ENCODE data around the gene RPRD2.

DNA sequence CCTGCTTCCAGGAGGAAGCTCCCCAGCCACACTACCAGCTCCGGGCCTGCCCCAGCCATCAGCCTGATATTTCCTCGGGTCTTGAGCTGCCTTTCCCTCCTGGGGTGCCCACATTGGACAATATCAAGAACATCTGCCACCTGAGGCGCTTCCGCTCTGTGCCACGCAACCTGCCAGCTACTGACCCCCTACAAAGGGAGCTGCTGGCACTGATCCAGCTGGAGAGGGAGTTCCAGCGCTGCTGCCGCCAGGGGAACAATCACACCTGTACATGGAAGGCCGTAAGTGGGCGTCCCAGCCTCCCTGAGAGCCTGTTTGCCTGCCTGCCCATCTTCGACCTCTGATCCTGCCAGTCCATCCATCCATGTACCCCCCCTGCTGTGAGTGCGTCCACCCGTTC, 147.6 kb downstream of the RPRD2 start:
- TF ChIP-seq, protein P1, sequence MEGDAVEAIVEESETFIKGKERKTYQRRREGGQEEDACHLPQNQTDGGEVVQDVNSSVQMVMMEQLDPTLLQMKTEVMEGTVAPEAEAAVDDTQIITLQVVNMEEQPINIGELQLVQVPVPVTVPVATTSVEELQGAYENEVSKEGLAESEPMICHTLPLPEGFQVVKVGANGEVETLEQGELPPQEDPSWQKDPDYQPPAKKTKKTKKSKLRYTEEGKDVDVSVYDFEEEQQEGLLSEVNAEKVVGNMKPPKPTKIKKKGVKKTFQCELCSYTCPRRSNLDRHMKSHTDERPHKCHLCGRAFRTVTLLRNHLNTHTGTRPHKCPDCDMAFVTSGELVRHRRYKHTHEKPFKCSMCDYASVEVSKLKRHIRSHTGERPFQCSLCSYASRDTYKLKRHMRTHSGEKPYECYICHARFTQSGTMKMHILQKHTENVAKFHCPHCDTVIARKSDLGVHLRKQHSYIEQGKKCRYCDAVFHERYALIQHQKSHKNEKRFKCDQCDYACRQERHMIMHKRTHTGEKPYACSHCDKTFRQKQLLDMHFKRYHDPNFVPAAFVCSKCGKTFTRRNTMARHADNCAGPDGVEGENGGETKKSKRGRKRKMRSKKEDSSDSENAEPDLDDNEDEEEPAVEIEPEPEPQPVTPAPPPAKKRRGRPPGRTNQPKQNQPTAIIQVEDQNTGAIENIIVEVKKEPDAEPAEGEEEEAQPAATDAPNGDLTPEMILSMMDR (IDR thresholded peaks at IDR 0.05; ENCODE audit: insufficient read depth, low read length): no peak
- TF ChIP-seq POLR2AphosphoS5 (IDR thresholded peaks at IDR 0.05; ENCODE audit: low read depth): no peak
